Activated naive CD8-positive, alpha-beta T cell treated with anti-CD3 and anti-CD28 coated beads, Interleukin-2, amount 50 U/mL, for 24 hours (primary cell): Measurements from ENCODE around the gene AGMO.
"Not testable (repeated sequence)": the region's sequence is repeated elsewhere in the genome, so short reads cannot be mapped to it uniquely, and the experiment has no call there.

ENCODE experiments used
- ATAC-seq: fragments of 150-1000 bp; cut with Tn5 transposase; one replicate; pipeline ENCODE4 v1.10.0; 2021
- DNase-seq: peaks from one replicate; pipeline ENCODE4 v3.0.0; 2021
- H3K27ac Mint-ChIP-seq: one replicate; pipeline ENCODE4 v1.8.0; 2021; ENCODE audit warnings: mild to moderate bottlenecking, mixed read lengths
- H3K27me3 Mint-ChIP-seq: one replicate; pipeline ENCODE4 v1.8.0; 2021; ENCODE audit warnings: mixed read lengths
- H3K36me3 Mint-ChIP-seq: one replicate; pipeline ENCODE4 v1.8.0; 2021; ENCODE audit warnings: low read depth, mixed read lengths
- H3K4me1 Mint-ChIP-seq: one replicate; pipeline ENCODE4 v1.8.0; 2021; ENCODE audit warnings: mixed read lengths
- H3K4me3 Mint-ChIP-seq: one replicate; pipeline ENCODE4 v1.8.0; 2021; ENCODE audit warnings: mild to moderate bottlenecking, moderate library complexity, mixed read lengths
- H3K9me3 Mint-ChIP-seq: one replicate; pipeline ENCODE4 v1.8.0; 2021; ENCODE audit warnings: mixed read lengths

AGMO gene

GRCh38 chr7:15547320-15547719 lies 14.5 kb downstream of the AGMO start:
- not testable (repeated sequence) for DNase-seq, ATAC-seq, H3K9me3 Mint-ChIP-seq, H3K27ac Mint-ChIP-seq, H3K4me1 Mint-ChIP-seq, H3K36me3 Mint-ChIP-seq, H3K4me3 Mint-ChIP-seq, H3K27me3 Mint-ChIP-seq

- ATAC-seq (no peak), DNase-seq (no peak)
- H3K27me3 Mint-ChIP-seq = no peaks in the 10 kb centered on the region
- no peaks in the 10 kb centered on the region for H3K36me3 Mint-ChIP-seq
- H3K4me3 Mint-ChIP-seq = no peak overlapping the region
- H3K27ac Mint-ChIP-seq = no peak overlapping the region
- H3K4me1 Mint-ChIP-seq = no peaks in the 10 kb centered on the region
- H3K9me3 Mint-ChIP-seq = peaks cover 2% of the 10 kb centered on the region
Measured at GRCh38 chr7:15546272-15546792, 15.5 kb downstream of the AGMO start.

GRCh38 chr7:15544050-15544449 lies 17.8 kb downstream of the AGMO start:
- no peak overlapping the region for H3K4me3 Mint-ChIP-seq

GRCh38 chr7:15543256-15543655 lies 18.6 kb downstream of the AGMO start:
- H3K36me3 Mint-ChIP-seq = no peaks in the 10 kb centered on the region
- ATAC-seq (no peak), DNase-seq (no peak)
- H3K4me3 Mint-ChIP-seq = no peak overlapping the region
- peaks cover 12% of the 10 kb centered on the region for H3K9me3 Mint-ChIP-seq
- H3K27ac Mint-ChIP-seq = no peak overlapping the region
- H3K4me1 Mint-ChIP-seq = no peaks in the 10 kb centered on the region
- H3K27me3 Mint-ChIP-seq = no peaks in the 10 kb centered on the region

More at GRCh38 chr7:15544050-15544449, 17.8 kb downstream of the AGMO start:
- no peak for ATAC-seq
- DNase-seq = no peak
- Mint-ChIP-seq H3K27me3 (no peaks in the 10 kb centered on the region), H3K27ac (no peak overlapping the region), H3K9me3 (peaks cover 12% of the 10 kb centered on the region), H3K36me3 (no peaks in the 10 kb centered on the region), H3K4me1 (no peaks in the 10 kb centered on the region)

GRCh38 chr7:15527648-15528047 lies 34.2 kb downstream of the AGMO start:
- Mint-ChIP-seq H3K27ac (no peak overlapping the region), H3K9me3 (peaks cover 8% of the 10 kb centered on the region), H3K27me3 (no peaks in the 10 kb centered on the region), H3K4me1 (no peaks in the 10 kb centered on the region), H3K4me3 (no peak overlapping the region), H3K36me3 (no peaks in the 10 kb centered on the region)
- ATAC-seq (no peak), DNase-seq (no peak)

GRCh38 chr7:15525652-15526263 lies 36.1 kb downstream of the AGMO start:
- ATAC-seq (no peak), DNase-seq (no peak)
- Mint-ChIP-seq H3K36me3 (no peaks in the 10 kb centered on the region), H3K4me1 (no peaks in the 10 kb centered on the region), H3K27ac (no peak overlapping the region), H3K9me3 (peaks cover 20% of the 10 kb centered on the region), H3K27me3 (no peaks in the 10 kb centered on the region), H3K4me3 (no peak overlapping the region)

GRCh38 chr7:15524077-15524476 lies 37.7 kb downstream of the AGMO start:
- Mint-ChIP-seq H3K27me3 (no peaks in the 10 kb centered on the region), H3K9me3 (peaks cover 34% of the 10 kb centered on the region), H3K4me3 (no peak overlapping the region), H3K36me3 (no peaks in the 10 kb centered on the region), H3K27ac (no peak overlapping the region), H3K4me1 (no peaks in the 10 kb centered on the region)
- no peak for ATAC-seq
- no peak for DNase-seq

GRCh38 chr7:15517865-15518264 lies 44.0 kb downstream of the AGMO start:
- peaks cover 39% of the 10 kb centered on the region for H3K9me3 Mint-ChIP-seq
- H3K27me3 Mint-ChIP-seq, H3K27ac Mint-ChIP-seq, H3K36me3 Mint-ChIP-seq, ATAC-seq, H3K4me1 Mint-ChIP-seq, H3K4me3 Mint-ChIP-seq, DNase-seq: not testable (repeated sequence)

GRCh38 chr7:15515252-15515651 lies 46.6 kb downstream of the AGMO start:
- Mint-ChIP-seq H3K9me3 (peaks cover 22% of the 10 kb centered on the region), H3K27me3 (no peaks in the 10 kb centered on the region), H3K36me3 (no peaks in the 10 kb centered on the region), H3K4me1 (no peaks in the 10 kb centered on the region), H3K4me3 (no peak overlapping the region), H3K27ac (no peak overlapping the region)
- DNase-seq = no peak
- ATAC-seq = no peak

- DNase-seq = no peak
- peaks cover 4% of the 10 kb centered on the region for H3K9me3 Mint-ChIP-seq
Measured at GRCh38 chr7:15508258-15508657, 53.6 kb downstream of the AGMO start.

GRCh38 chr7:15507708-15508107 lies 54.1 kb downstream of the AGMO start:
- Mint-ChIP-seq H3K9me3 (peaks cover 7% of the 10 kb centered on the region), H3K27me3 (no peaks in the 10 kb centered on the region), H3K4me3 (no peak overlapping the region), H3K27ac (no peak overlapping the region), H3K4me1 (no peaks in the 10 kb centered on the region), H3K36me3 (no peaks in the 10 kb centered on the region)
- ATAC-seq = no peak
- DNase-seq = no peak

More at GRCh38 chr7:15508258-15508657, 53.6 kb downstream of the AGMO start:
- Mint-ChIP-seq H3K27me3 (no peaks in the 10 kb centered on the region), H3K4me1 (no peaks in the 10 kb centered on the region), H3K27ac (no peak overlapping the region), H3K36me3 (no peaks in the 10 kb centered on the region), H3K4me3 (no peak overlapping the region)
- no peak for ATAC-seq

- H3K9me3 Mint-ChIP-seq = peaks cover 9% of the 10 kb centered on the region
- no peaks in the 10 kb centered on the region for H3K36me3 Mint-ChIP-seq
- H3K4me1 Mint-ChIP-seq = no peaks in the 10 kb centered on the region
- H3K27me3 Mint-ChIP-seq = no peaks in the 10 kb centered on the region
- no peak overlapping the region for H3K4me3 Mint-ChIP-seq
- DNase-seq (no peak), ATAC-seq (no peak)
- H3K27ac Mint-ChIP-seq = no peak overlapping the region
Measured at GRCh38 chr7:15507171-15507570, 54.6 kb downstream of the AGMO start.

GRCh38 chr7:15505761-15506160 lies 56.1 kb downstream of the AGMO start:
- H3K4me1 Mint-ChIP-seq = no peaks in the 10 kb centered on the region
- H3K9me3 Mint-ChIP-seq = peaks cover 13% of the 10 kb centered on the region
- no peak overlapping the region for H3K4me3 Mint-ChIP-seq
- no peaks in the 10 kb centered on the region for H3K36me3 Mint-ChIP-seq
- ATAC-seq (no peak), DNase-seq (no peak)
- no peak overlapping the region for H3K27ac Mint-ChIP-seq
- no peaks in the 10 kb centered on the region for H3K27me3 Mint-ChIP-seq

- no peak overlapping the region for H3K4me3 Mint-ChIP-seq
- H3K27ac Mint-ChIP-seq = no peak overlapping the region
- ATAC-seq (no peak), DNase-seq (no peak)
- no peaks in the 10 kb centered on the region for H3K36me3 Mint-ChIP-seq
- no peaks in the 10 kb centered on the region for H3K27me3 Mint-ChIP-seq
- peaks cover 13% of the 10 kb centered on the region for H3K9me3 Mint-ChIP-seq
- no peaks in the 10 kb centered on the region for H3K4me1 Mint-ChIP-seq
Measured at GRCh38 chr7:15504351-15504750, 57.5 kb downstream of the AGMO start.

- DNase-seq (no peak), ATAC-seq (no peak)
- Mint-ChIP-seq H3K27me3 (no peaks in the 10 kb centered on the region), H3K4me1 (no peaks in the 10 kb centered on the region), H3K27ac (no peak overlapping the region), H3K4me3 (no peak overlapping the region), H3K36me3 (no peaks in the 10 kb centered on the region), H3K9me3 (peaks cover 13% of the 10 kb centered on the region)
Measured at GRCh38 chr7:15503603-15504290, 58.1 kb downstream of the AGMO start.
